NCI-H2029 treated with DMSO at 0.1 percent for 48 hours (cell line): ENCODE measurements around the gene ATG9A.

Experiments used
- DNase-seq: peaks from one replicate; lab custom pipeline; 2025; lab: John Stamatoyannopoulos, UW

The ATG9A gene

DNA sequence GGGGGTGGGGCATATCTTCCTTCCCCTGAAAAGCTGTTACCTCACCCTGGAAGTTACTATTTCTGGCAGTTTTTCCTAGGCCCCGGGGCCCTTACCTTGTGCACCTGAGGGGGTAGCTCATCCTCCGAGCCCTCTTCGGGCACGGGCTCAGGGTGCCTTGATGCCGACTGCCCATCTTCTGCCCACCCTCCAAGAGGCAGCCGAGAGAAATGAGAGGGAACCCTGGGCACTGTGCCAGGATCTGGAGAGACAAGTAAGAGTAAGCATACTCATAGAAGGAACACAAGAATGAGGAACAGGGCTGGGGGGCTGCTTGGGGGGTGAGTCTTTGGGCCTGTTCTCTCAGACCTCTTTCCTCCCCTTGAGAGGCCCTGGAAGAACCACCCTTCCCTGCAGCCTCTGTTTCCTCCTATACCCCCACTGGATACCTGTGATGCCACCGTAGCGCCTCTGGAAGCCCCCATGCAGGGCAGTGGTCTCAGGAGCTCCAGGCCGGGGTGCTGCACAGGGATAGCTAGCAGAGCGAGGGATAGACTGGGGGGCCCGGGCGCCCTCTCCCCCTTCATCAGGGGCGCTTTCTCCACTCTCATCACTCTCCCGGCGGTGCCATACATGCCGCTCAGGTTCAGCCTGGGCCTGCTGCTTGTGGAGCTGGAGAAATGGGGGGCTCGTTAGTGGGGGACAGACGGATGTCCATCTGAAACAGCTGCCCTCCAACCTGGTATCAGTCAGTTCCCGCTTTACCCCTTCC lies 8.6 kb downstream of the ATG9A start:
- DNase-seq, result no peak

DNA sequence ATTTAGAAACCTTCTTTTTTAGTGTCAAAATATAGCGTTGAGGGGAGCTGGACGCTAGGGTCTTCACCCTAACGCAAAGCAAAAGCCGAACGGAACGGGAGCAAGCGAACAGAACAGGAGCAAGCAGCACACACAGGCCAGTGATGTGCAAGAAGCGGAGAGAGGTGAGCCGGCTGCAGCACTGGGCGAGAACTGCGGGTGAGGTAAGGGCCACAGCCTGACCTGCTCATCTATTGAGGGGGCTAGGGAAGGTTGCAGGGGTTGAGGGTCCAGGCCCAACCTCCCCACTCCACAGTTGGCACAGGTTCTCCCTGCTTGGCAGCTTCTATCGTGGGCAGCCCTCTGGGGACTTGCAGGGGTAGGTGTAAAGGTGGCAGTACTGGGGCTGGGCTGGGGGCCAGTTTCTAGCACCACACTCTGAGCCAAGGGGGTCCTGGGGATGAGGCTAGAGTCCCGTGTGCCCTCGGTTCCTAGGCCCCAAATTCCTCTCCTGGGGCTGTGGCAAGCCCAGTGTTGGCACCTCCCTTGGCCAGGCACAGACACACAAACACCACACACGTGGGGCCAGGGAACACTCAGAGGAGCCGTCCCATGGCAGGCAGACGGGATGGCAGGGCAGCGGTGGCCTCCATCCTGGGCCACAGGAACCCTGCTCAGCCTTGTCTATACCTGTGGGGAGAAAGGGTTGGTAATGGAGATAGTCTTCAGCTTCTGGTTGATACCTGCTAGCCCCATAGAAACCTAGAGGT lies 9.5 kb downstream of the ATG9A start:
- DNase-seq, result no peak

DNA sequence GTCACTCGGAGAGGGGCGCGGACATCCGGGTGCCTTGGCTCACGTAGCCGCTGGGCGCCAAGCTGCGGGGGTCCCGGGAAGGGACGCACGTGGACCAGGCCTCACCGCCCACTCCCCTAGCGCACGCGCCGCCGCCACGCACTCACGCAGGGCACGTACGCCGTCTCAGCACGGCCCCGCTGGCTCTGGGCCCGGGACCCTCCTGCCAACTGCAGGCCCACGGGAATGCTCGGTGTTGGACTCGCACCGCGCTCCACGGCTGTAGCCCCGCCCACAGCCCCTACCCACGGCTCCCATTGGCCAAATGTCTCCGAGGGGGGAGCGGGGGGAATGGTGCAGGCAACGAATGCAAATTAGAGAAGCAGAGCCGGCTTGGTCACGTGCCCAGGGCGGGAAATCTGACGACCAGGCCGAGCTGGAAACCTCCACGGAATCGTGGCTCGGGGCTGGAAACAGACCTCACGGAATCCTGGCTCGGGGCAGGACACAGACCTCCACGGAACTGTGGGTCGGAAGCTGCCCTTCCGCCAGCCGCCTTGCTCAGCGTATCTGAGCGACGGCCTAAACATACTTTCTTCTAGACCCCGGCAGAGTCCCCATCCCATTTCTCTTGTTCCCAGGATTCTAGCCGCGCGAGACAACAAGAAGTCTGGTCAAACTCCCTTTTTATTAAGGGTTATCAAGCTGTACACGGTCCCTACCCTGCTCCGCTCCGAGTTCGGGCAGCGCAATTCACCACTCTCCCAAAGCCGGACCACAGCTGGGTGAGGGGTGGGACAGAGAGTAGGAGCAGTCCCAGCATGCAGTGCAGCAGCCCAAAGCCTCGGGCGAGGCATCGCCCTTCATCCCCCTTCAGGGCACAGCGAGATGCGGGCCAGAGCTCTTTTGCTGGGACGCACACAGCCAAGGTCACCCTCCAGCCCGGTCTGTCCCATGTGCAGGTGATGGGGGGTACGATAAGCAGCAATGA lies 10.4 kb downstream of the ATG9A start, which contains the start of gene ABCB6:
Gene ABCB6, minus strand, starts transcription at position 227 of the 970 bp plus-strand sequence. CDS start 285 bp downstream, outside the sequence.
- peak; percentile 62 for DNase-seq

DNA sequence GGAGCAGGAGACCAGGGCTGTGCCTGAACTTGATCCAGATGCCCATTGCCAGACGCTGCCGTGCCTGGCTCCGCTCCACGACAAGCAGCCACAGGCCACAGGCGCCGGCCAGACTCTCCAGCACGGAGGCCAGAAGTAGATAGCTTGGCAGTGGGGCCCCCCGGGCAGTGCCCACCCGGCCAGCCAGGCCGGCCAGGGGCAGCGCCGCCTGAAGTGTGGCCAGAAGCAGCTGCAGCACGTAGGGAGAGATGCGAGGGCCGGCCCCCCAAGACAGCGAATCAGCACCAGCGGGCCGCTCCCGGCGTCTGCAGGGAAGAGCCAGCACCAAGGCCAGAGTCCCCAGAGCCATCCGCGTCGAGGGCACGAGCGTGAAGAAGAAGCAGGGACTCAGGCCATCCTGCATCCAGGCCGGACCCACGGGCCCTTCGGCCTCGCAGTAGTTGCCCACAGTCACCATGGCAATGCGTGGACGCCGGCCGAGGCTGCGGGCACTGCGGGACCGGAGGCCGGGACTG lies 11.2 kb downstream of the ATG9A start:
- DNase-seq, result peak; percentile 62

DNA sequence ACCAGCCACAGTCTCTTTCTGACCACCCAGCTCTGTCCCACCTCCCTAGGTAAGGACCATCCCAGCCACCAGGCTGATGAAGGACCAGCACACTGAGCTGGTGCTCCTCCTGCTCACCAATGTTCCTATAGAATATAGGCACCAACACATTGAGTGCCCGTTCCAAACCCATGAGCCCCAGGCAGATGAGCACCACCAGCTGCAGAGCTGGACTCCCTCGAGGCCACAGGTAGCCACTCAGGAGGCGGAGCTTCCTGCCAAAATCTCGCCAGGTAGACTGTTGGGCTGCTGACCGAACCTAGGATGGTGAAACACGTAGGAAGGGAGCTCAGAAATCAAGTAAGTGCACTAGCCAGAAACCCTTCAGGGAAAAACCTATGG lies 12.9 kb downstream of the ATG9A start:
- no peak for DNase-seq

DNA sequence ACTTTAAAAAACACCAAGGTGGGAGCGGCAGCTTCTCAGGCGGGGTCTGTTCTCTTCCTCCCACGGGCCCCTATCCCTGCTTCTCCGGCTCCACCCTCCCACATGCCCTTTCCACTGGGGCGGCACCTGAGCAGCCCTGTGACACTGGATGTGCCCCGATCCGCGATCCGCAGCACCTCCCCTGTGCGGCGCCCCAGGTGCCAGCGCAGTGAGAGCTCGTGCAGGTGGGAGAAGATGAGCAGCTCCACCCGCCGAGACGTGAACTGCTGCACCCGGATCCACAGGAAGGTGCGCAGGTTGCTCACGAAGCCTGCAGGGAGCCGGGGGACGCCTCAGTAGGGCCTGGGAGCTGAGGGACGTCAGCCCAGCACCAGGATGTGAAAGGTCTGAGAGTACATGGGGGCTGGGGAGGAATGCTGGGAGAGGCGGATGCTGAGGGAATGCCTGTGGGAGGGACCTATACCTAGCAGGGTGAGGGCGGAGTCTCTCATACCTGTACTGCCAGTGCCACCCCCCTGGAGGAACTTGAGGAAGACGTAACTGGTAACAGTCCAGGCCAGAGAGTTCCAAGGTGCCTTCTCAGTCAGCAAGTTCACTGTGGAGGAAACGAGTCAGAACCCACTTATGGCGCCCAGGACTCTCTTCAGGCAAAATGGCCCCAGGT lies 13.4 kb downstream of the ATG9A start:
- no peak for DNase-seq

DNA sequence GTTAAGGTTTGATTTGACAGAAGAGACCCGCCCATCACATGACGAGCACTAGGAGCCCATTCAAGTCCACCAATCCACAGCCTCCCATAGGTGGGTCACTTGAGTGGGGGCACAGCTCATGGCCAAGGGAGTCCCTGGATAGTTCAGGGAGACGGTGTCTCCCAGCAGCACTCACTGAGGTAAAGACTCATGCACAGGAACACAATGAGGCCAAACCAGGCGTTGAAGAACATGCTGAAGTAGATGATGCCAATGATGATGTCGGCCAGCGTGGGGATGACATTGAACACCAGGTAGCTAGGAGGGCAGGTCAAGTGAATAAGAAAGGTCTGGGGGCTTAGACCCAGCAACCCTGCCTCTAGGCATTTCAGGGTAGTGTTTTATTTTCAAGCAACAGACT lies 14.7 kb downstream of the ATG9A start:
- DNase-seq, result no peak

DNA sequence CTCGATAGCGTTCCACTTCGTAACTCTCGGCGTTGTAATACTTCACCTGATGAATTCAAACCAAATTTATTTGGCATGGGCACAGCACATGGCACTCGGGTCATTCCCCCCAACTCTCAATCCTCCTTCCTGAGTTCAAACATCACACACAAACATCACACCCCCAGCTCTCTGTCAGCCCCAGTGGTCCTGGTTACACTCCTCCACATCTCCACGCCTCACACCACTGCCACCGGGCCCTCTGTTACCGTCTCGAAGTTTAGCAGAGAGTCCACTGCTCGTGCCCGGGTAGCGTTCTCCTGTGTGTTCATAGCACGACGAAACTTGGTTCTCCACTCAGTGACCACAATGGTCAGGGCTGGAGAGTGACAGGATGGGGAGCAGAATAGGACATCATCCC lies 15.3 kb downstream of the ATG9A start:
- no peak for DNase-seq

DNA sequence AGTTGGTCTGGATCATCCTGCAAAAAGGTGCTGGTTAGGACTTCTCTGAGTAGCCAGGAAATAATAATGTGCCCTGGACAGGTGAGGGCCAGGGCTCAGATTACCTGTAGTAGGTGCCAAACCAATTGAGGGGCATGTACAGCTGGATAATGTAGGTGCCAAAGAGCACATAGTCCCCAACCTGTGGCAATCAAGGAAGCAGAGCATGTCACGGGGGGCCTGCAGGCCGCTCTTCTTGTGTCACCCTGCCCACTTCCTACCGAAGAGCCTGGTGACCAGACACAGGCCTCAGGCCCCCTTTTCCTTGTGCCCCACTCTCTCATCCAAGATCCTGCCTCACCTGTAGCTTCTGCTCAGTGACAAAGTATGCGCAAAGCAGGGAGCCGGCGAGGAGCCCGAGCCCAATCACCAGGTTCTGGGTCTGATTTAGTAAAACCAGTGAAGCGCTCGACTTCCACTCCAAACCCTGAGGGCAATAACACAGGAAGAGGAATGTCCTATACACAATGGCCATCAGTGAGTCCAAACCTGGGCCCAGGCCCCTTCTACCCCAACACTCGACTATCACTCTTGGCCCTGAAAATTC lies 15.9 kb downstream of the ATG9A start:
- peak; percentile 56 for DNase-seq

DNA sequence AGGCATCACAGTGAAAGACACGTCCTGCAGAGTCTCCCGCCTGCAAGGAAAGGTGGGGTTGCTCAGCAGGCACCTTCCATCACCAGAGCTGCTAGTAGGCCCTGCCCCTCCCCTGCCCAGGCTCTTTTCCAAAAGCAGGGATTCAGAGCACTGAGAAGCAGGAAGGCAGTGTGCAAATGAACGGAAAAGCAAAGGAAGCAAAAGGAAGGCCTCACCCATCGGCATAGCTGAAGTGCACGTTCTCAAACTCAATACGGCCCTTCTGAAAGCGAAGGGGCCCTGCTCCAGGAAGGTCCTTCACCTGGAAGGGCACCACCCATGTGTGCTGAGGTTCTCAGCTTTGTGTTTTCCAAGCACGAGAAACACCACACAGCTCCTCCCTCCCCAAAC lies 16.4 kb downstream of the ATG9A start:
- no peak for DNase-seq

DNA sequence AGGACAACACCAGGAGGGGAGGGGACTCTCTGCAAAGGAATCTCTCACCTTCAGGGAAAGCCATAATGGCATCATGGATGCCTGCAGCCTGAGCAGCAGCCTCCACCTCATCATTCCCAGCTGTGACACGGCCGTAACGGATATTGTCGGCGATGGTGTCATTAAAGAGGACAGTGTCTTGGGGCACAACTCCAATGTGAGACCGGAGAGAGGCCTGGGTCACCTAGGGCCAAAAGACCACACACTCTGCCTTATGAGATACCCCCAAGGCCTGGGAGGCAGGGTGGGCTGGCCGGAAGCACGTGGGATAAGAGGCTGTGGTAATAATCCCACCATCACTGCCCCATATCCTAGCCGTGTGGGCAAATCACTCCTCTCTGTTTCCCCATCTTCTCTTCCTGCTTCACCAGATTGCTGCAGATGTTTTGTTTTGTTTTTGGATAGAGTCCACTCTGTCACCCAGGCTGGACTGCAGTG lies 18.5 kb downstream of the ATG9A start:
- no peak for DNase-seq

DNA sequence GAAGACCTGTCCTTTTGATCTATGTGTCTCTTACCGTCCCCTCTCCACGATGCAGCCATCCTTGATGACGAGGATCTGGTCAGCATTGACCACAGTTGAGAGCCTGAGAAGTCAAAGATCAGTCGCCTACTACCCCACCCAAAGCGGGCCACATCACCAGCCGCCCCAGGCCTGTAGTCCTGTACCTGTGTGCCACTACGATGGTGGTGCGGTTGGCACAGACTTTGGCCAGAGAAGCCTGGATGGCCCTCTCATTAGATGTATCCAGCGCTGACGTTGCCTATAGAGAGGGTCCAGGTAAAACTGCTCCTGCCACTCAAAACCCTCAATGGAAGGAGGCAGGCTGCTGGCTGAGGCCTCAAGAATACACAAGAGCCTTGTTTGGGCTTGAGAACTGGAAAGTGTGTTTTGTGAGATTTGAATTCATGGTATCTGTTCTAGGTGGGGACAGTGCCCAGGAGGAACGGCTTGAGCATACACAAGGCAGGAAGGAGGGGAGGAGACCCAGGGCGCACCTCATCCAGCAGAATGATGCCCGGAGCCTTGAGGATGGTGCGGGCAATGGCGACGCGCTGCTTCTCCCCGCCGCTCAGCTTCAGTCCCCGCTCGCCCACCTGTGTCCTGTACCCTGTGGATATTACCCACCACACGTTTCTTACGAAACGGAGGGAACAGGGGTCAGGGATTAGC lies 19.1 kb downstream of the ATG9A start:
- DNase-seq, result no peak

DNA sequence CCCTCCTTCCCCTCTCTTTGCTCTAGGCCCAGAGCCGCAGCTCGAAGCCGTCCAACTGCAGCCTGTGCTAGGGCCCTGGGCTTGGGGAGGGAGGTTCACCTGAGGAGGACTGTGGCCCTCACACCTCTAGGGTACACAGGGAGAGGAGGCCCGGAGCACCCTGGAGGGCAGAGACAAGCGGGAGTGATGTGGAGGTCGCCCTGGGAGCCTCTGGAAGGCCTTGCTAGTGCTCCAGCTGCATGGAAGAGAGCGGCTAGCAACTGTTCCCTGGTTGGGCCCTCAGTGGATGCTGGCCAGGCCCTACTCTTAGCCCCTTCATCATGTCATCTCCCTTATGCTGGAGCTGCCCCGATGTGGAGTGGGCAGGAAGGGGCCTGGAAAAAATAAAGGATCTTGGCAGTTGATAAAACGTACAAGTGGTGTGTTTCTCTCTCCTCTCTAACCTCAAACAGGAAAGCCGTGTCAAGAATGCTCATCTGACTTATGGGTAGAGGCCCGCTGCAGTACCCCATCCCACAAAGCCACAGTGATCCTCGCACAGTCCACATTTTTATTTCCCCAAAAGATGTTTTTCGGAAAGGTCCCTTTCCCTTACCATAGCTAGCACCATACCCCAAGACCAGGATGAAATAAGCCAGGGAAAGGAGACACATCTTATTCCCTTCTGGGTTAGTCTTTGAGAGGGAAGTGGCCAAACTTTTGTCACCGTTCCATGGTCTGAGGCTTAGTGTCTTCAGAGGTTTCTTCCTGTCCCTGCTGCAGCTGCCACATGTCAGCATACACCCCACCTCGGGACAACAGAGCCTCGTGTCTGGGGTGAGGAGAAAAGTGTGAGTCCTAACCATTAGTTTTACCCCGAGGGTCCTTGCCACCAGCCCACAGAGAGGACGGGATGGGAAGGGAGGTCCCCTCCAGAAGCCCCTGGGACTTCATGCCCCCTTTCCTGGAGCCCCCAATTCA lies 19.9 kb downstream of the ATG9A start:
- DNase-seq, result no peak

DNA sequence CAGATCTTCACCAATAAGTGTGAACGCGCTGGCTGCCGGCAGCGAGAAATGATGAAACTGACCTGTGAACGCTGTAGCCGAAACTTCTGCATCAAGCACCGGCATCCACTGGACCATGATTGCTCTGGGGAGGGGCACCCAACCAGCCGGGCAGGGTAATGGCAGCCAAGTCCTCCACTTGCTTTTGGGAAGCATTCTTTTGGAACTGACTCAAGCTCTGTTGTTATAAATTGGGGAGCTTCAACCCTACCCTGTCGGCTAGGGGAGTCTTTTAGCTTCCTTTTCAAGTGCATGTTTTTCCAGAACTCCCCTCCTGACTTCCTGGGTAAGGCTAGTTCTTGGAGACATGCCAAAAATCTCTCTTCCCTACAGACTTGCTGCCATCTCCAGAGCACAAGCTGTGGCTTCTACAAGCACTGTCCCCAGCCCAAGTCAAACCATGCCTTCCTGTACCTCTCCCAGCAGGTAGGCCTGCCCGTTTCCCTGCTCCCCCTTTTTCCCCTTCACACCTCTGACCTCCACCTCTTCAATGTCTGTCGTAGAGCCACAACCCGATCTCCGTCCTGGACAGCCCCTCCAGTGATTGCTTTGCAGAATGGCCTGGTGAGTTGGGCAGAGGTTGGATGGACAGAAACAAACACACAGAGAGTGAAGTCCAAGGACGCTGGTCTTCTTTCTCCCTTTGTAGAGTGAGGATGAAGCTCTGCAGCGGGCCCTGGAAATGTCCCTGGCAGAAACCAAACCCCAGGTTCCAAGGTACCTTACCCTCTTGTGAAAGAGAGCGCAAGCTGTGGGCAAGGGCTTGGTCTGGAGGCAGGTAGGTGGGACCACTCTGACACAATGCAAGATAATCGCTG lies 21.3 kb downstream of the ATG9A start:
- peak; percentile 7 for DNase-seq

DNA sequence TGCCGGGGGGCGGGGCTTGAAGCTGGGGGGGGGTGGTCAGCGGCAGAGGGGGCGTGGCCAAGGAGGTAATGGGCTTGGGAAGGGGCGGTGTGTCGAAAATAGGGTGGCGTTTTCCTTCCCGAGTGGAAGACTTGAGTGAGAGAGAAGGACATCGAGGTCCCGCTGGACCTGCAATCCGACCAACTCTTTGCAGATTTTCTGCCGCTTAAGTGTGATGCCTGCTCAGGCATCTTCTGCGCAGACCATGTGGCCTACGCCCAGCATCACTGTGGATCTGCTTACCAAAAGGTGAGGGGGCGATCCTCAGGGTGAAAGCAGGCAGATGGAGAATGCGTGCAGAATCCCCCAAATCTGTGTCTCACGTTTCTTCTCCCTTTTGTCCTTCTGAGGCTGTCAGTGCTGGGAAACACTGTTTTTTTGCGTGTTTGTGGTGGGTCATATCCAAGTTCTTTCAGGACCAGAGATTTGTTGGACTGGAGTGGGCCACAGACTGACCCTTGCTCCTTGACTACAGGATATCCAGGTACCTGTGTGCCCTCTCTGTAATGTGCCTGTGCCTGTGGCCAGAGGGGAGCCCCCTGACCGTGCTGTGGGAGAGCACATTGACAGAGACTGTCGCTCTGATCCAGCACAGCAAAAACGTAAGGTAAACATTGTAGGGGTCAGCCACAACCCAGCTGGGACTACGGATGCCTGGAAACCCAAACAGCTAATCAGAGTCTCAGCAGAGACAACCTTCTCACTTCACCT lies 22.1 kb downstream of the ATG9A start:
- DNase-seq, result no peak

DNA sequence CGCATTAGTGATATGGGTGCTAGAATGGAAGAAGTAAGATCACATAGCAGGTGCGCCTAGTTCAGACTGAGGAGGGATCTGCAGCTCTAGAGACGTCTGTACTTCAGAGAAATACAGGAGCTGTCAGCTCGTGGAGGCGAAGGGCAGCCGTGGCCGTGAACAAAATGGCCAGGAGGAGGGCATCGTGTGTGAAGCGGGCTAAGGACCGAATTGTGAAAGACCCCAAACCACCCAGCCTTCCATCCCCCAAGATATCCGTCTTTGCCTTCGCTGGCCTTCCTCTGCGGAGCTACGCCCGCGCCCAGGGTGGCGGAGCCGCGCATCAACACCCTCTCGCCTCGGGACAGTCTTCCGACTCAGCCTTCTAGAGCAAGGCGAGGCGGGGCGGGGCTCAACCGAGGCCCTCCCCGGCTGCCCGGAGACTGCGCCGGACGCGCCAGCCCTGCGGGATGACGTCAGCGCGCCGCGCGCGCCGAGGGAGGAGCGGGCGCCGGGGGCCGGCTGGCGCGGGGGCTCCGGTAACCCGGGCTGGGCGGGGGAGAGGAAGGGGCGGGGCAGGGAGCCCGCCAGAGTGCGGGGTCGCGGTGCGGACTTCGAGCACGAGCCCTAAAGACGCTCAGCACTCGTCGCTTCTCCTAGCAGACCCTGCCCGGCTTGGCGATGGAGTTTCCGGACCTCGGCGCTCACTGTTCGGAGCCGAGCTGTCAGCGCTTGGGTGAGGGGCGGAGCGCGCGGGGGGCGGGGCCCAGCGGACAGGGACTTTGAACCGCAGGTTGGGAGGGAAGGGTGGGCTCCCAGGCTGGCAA lies 22.9 kb downstream of the ATG9A start, which contains the start of gene ZFAND2B:
Gene ZFAND2B, plus strand, starts transcription at position 455 of the 806 bp plus-strand sequence. Its CDS starts 206 bp downstream, at position 661.
- DNase-seq, result peak; percentile 56

DNA sequence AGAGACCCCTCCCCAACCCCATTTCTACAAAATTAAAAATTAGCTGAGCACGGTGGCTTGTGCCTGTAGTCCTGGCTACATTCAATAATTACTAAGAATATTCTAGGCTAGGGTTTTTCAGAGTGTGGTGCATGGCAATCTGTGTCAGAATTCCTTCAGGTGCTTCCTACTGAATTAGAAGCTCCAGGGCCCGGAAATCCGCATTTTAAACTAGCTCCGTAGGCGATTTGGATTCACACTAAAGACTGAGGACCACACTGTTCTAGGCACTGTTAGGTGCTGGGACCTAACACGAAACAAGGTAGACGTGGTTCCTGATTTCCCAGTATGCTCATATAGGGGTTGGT lies 23.5 kb downstream of the ATG9A start:
- DNase-seq, result no peak
